ENCODE results near the gene FOXS1. TPM values are rescaled to one million over a fixed set of nuclear protein-coding genes. Genes with fewer than 3 reads are reported as not detected.

Gene FOXS1
- 0.24 and 0.39 TPM in 2 replicates for total RNA-seq (2014; rRNA removed; shearing (Covaris generic))

DNA sequence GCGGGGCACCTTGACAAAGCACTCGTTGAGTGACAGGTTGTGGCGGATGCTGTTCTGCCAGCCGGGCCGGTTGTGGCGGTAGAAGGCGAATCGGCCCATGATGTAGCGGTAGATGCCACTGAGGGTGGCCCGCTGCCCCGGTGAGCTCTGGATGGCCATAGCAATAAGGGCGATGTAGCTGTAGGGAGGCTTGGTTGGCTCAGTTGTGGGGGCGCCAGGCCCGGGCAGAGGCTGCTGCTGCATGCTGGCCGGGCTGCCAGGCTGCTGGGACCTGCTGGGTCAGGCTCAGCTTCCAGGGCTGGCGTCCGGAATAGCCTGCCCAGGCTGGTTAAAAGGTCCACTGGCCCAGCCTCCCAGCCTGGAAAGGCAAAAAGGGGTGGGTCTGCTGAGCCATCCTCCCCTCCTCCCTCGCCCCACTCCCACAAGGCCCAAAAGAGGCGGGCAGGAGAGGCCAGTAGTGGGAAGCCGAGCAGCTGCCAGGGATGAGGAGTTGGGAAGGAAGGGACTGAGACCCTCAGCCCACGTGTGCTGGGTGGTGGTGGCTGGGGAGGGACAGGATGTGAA is at the start of gene FOXS1:
Gene FOXS1 (minus strand): TSS at position 305 of the 564 bp plus-strand sequence. CDS start 62 bp downstream, at position 243.
- DNase-seq (ENCODE audit: low read depth) = no peak

GRCh38 chr20:31890646-31891045 is 45.2 kb upstream of the FOXS1 start:
- DNase-seq (ENCODE audit: low read depth) = no peak

DNA sequence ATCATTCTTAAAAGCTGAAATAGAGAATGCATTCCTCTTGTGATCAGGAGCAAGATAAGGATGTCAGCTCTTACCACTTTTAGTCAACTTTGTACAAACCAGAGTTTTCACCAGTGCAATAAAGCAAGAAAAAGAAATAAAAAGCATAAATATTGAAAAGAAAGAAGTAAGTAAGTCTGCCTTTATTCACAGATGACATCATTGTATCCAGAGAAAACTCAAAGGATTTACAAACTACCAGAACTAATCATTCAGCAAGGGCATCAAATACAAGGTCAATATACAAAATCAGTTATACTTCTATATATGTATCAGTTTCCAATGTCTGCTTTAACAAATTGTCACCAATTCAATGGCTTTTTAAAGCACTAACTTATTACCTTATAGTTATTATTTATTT is 38.4 kb upstream of the FOXS1 start:
- no peak for DNase-seq (ENCODE audit: low read depth)

DNA sequence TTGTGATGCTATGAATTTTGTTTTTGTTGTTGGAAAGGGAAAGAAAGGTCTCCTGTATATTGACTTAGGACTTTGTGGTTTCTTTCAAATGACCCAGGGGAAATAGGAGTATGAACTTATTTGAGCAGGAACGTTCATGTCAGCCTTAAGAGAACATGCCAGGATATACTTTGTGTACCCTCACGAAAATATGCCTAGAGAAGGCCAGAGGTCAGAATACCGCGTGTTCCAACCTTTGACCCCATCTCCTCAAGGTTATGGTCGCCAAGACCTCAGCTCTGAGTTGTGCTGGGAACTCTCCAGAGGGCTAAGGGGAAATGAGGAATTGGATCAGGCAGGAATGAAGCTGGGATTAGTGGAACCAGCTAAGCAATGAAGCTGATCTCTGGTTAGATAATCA is 36.5 kb upstream of the FOXS1 start:
- no peak for DNase-seq (ENCODE audit: low read depth)

DNA sequence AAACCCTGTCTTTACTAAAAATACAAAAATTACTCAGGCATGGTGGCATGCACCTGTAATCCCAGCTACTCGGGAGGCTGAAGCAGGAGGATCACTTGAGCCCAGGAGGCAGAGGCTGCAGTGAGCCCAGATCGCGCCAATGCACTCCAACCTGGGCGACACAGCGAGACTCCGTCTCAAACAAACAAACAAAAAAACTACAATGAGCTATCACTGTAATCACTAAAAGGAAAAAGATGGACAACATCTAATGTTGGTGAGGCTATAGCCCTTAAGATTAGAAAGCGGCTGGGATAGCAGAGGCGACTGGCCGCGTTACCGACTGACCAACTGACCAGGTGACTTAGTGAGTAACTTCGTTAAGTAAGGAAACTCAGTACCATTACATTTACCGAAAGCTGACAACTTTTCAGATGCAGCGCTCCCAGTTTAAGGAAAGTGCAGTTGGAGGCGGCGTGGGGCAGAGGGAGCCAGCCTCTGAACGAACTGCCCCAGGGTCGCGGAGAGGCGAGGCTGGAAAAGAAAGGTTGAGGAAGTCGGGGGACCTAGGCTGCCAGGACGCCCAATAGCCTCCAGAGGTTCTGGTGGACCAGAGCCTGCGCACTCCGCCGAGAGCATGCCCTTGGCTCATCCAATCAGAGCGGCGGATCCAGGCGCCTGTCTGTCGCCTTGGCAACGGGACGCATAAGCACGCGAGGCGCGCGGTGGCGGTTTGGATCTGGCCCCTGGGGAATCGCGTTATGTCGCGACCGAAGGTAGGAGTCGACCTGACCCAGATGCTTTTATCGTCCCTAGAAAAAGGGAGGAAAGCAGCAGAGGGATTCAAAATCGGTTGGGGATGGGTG is 34.0 kb upstream of the FOXS1 start:
- DNase-seq (ENCODE audit: low read depth) = peak; percentile 98

GRCh38 chr20:31877684-31878083 is 32.3 kb upstream of the FOXS1 start:
- DNase-seq (ENCODE audit: low read depth) = no peak

- no peak for DNase-seq (ENCODE audit: low read depth)
These were observed 30.3 kb upstream of the FOXS1 start for GRCh38 chr20:31875671-31876070.

- no peak for DNase-seq (ENCODE audit: low read depth)
These were observed 27.0 kb upstream of the FOXS1 start for GRCh38 chr20:31872406-31872805.

- no peak for DNase-seq (ENCODE audit: low read depth)
These were observed 26.2 kb upstream of the FOXS1 start for GRCh38 chr20:31871618-31871954.

DNA sequence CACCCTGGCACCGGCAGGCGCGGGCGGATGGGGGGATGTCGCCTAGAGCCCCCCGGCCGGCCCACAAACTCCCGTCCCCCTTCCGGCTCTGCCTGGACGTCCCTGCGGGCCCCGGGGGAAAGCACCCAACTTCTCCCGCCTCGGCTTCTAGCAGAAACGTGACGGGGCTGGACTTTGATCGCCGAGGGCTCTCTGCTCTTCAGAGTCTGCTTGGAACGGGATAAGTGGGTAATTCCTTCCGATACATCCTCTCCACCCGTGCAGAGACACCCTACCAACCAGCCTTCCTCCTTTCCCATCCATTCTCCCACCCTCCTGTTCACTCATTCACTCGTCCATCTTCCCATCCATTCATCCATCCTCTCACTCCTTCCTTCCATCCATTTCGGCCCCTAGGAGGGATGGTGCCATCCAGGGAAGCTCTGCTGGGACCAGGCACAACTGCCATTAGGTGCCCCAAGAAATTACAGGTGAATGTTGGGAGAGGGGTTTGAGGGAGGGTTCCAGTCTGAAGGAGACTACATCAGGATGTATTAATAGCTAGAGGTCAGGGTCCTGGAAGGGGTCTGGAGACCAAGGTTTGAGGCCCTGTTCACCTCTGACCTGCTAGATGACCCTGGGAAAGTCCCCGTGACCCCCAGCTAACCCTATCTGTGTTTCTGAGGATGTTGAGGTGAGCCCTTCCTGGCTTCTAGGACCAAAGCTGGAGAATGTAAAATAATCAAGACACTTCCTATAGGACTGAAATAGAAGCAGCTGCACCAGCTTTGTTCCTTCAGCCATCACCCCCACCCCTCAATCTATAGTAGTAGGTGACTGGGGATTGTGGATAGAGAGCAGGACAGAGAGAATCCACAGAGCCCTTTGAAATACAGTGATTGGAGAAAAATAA is 25.6 kb upstream of the FOXS1 start:
- no peak for DNase-seq (ENCODE audit: low read depth)

DNA sequence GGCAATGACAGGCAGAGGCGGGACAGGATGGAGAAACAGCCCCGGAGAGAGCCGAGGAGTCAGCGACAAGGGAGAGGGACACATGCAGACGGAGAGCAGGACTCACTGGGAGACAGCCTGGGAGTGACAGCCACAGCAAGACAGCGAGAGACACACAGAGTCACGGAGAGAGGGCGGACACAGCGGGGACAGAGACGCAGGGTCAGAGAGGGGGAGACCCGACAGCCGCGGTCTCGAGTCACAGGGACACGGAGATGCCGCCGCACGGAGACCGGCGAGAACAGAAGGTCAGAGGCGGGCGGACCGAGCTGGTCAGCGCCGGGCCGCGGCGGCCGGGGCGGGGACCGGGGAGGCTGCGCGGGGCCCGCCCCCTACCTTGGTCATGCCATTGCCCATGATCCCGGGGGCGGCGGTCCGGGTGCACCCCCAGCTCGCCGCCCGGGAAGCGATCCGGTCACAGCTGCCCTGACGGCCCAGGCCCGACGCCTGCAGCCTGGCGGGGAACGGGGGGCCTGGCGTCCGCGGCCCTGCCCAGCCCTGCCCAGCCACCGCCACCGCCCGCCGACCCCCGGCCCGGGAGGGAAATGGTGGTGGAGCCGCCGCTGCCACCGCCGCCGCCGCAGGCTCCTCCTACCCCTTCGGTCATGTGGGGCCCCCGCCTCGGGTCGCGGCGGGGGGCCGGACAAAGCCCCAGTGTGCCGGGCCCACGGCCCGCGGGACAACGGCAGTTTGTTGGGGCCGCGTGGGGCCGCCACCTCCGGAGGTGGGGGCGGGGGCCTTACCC is 24.7 kb upstream of the FOXS1 start, which contains the start of the genes DUSP15 and TTLL9:
Gene DUSP15 (minus strand): TSS at position 586 of the 784 bp plus-strand sequence. CDS start 190 bp downstream, at position 396.
Gene TTLL9 (plus strand): TSS at position 693 of the 784 bp plus-strand sequence. CDS start 493 bp downstream, outside the sequence.
- no peak for DNase-seq (ENCODE audit: low read depth)

DNA sequence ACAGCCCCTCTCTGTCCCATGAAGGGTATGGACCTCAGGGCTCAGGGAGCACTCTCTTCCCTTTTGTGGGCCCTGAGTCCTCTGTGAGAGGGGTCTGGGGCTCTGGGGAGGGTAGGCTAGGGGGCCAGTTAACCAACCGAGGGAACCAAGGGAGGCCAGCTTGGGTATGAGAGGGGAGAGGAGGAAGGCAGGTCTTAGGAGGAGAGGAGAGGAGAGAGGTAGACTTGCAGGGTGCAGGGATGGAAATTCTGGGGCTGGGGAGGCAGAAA is 24.2 kb upstream of the FOXS1 start:
- DNase-seq (ENCODE audit: low read depth) = no peak

DNA sequence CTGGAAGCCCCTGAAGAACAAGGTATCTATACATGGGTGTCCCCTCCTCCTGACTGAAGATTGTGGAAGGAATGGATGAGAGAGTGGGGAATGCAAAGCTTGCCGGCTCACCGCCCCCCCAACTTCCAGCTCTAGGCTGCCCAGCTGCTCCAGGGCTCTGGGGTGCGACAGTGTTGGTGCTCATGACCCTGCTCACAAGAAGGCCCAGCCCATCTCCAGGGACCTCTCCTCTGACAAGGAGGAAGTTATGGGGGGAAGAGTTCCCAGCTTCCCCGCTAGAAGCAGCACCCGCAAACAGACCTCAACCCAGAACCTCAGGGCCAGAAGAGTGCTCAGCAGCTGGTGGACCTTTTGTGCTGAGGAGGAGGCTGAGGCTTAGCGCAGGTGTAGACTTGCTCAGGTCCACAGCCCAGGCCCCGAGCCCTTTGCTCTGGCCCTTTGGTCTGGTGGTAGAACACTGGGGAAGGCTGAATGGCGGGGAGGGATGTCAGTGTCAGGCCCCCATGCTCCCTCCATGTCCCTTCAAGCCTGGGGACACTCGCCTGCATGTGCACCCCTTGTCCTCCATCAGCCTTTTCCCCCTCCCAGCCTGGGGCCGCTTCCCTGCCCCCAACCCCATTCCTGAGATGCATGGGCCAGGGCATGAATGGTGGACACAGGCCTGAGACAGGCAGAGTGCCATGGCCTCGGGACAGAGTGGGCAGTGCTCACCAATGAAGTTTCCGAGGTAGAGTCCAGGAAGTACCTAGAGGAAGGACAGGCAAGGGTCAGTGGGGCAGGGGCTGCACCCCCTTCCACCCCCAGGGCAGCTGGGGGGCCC is 23.7 kb upstream of the FOXS1 start:
- no peak for DNase-seq (ENCODE audit: low read depth)

- DNase-seq (ENCODE audit: low read depth) = no peak
These were observed 20.8 kb upstream of the FOXS1 start for GRCh38 chr20:31866221-31866620.

- DNase-seq (ENCODE audit: low read depth) = no peak
These were observed 19.4 kb upstream of the FOXS1 start for GRCh38 chr20:31864521-31865400.

GRCh38 chr20:31863296-31864085 is 18.1 kb upstream of the FOXS1 start:
- DNase-seq (ENCODE audit: low read depth) = no peak

DNA sequence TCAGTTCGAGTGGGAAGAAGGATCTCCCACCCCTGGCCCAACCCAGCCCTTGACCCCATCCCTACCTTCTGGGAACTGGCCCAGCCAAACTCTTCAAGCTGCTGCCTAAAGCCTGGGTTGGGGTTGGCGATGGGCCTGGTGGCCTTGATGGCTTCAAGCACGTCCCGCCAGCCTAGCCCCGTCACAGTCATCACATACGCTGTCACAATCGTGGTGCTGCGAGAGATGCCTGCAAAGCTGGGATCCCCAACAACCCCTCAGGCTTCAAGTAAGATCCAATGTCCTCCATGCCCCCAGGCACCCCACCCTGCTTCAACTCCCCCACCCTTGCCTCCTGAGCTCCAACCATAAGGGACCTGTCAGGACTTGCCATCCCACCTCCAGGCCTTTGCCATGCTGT is 17.1 kb upstream of the FOXS1 start:
- no peak for DNase-seq (ENCODE audit: low read depth)

DNA sequence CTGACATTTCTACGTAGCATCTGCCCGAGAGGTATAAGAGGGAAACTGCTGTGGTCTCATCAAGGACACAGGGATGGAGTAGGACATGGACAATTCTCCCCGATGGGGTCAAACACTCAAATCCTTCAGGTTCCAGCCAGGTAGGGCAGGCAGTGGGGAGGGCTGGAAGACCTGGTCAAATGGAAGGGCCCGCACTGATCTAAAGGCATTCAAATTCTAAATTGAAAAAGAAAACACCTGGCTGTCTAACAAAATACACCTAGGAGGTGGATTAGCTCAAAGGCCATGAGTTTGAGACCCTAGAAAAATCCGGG is 16.7 kb upstream of the FOXS1 start:
- DNase-seq (ENCODE audit: low read depth) = no peak

Measured in RPMI7951 (cell line).